GM12878 (cell line): Measurements from ENCODE around the gene CBLB. TPM values are rescaled to one million over a fixed set of nuclear protein-coding genes. Genes with fewer than 3 reads are reported as not detected.
A peak's percentile ranks its signal among the peaks of the same experiment; 100 is the strongest.

Experiments used
- ATAC-seq: fragments of 200-7000 bp; cut with Tn5 transposase; 3 replicates; pipeline ENCODE4 v1.9.1; 2020; ENCODE audit warnings: mild to moderate bottlenecking, moderate library complexity
- BruUV-seq: library from RNA; stranded (reverse); fragments of 400-500 nt; replicated peaks from 2 replicates; lab custom pipeline; 2021; lab: Mats Ljungman, UMichigan
- CTCF ChIA-PET: fragments of 300-600 bp; sonication (Branson Sonifier 250); formaldehyde crosslinking; extraction: SDS; loops from one replicate; lab custom pipeline; 2021; ENCODE audit warnings: inconsistent platforms; lab: Yijun Ruan, JAX
- POLR2A ChIA-PET: fragments of 350-600 bp; formaldehyde crosslinking; extraction: SDS; loops from one replicate; lab custom pipeline; 2021; ENCODE audit warnings: inconsistent platforms; lab: Charles Lee
- RAD21 ChIA-PET: fragments of 300-600 bp; sonication (Branson Sonifier 250); formaldehyde crosslinking; loops from one replicate; lab custom pipeline; 2023; ENCODE audit warnings: antibody characterized with exemption; ENCODE audit not compliant: unreplicated experiment; lab: Charles Lee
- SMC1A ChIA-PET: fragments of 300-600 bp; sonication (Branson Sonifier 250); formaldehyde crosslinking; loops from one replicate; lab custom pipeline; 2023; ENCODE audit not compliant: unreplicated experiment, uncharacterized antibody; lab: Charles Lee
- DNase-seq: peaks from one replicate; pipeline ENCODE4 v3.0.0-alpha.2; 2011; ENCODE audit warnings: low read depth, low spot score
- FAIRE-seq: peaks from 3 replicates; lab custom pipeline; 2011; peaks lifted over from hg19 to GRCh38; lab: Jason Lieb, UNC
- H2AFZ ChIP-seq: 2 replicates; pipeline ENCODE4 v1.6.0; 2011; ENCODE audit warnings: low read depth, low read length, control low read depth; ENCODE audit not compliant: control insufficient read depth
- H3K27ac ChIP-seq: 2 replicates; pipeline ENCODE4 v1.5.1; 2011; ENCODE audit warnings: control low read depth; ENCODE audit not compliant: control insufficient read depth, insufficient read depth
- H3K27me3 ChIP-seq, 2 experiments: replicated peaks in 1 of 2; 2 replicates each; pipeline versions ENCODE4 v1.6.0 to v1.6.1; 2011; ENCODE audit warnings: low read length in 1 of 2; ENCODE audit not compliant: control insufficient read depth in 2 of 2, insufficient read depth in 2 of 2
- H3K36me3 ChIP-seq, 2 experiments: 2 replicates each; pipeline ENCODE4 v1.5.1; 2011; ENCODE audit warnings: low read length in 1 of 2; ENCODE audit not compliant: control insufficient read depth in 2 of 2, insufficient read depth in 2 of 2
- H3K4me1 ChIP-seq: 2 replicates; pipeline ENCODE4 v1.6.1; 2011; ENCODE audit warnings: mild to moderate bottlenecking, low read length, moderate library complexity, mixed read lengths; ENCODE audit not compliant: control insufficient read depth, insufficient read depth
- H3K4me2 ChIP-seq: 2 replicates; pipeline ENCODE4 v1.6.0; 2011; ENCODE audit warnings: control low read depth; ENCODE audit not compliant: control insufficient read depth, insufficient read depth
- H3K4me3 ChIP-seq: fragments of 200-600 bp; sonication (generic); 2 replicates; pipeline ENCODE4 v1.5.1; 2016
- H3K79me2 ChIP-seq: 2 replicates; pipeline ENCODE4 v1.6.0; 2011; ENCODE audit warnings: low read length; ENCODE audit not compliant: control insufficient read depth, insufficient read depth
- H3K9ac ChIP-seq: 2 replicates; pipeline ENCODE4 v1.8.0; 2011; ENCODE audit warnings: low read length, control low read depth, mixed read lengths; ENCODE audit not compliant: control insufficient read depth, insufficient read depth
- H3K9me3 ChIP-seq: replicated peaks from 3 replicates; pipeline ENCODE4 v1.5.1; 2011; ENCODE audit warnings: mild to moderate bottlenecking, low read length; ENCODE audit not compliant: control insufficient read depth, insufficient read depth
- H4K20me1 ChIP-seq: 2 replicates; pipeline ENCODE4 v1.6.0; 2011; ENCODE audit not compliant: control insufficient read depth, insufficient read depth
- ASH2L ChIP-seq: fragments of 300-600, 200-600 bp; sonication (generic); IDR thresholded peaks from 2 replicates; pipeline ENCODE4 v1.6.1; 2017; ENCODE audit warnings: low read depth, mild to moderate bottlenecking, borderline replicate concordance
- DPF2 ChIP-seq: fragments of 450-650 bp; IDR thresholded peaks from 2 replicates; pipeline ENCODE4 v1.6.1; 2017; ENCODE audit warnings: mild to moderate bottlenecking
- MTA2 ChIP-seq: fragments of 450-650 bp; IDR thresholded peaks from 2 replicates; pipeline ENCODE4 v1.6.1; 2016; ENCODE audit warnings: low read depth, mild to moderate bottlenecking, moderate library complexity
- NR2F1 ChIP-seq: fragments of 450-650 bp; conservative IDR thresholded peaks from 2 replicates; pipeline ENCODE4 v1.6.1; 2017; ENCODE audit warnings: mild to moderate bottlenecking
- ZZZ3 ChIP-seq: IDR thresholded peaks from 2 replicates; pipeline ENCODE4 v1.6.1; 2011; ENCODE audit warnings: low read depth; ENCODE audit not compliant: control insufficient read depth, insufficient read length
- WGBS: methylation state at CpG from one replicate; pipeline ENCODE4 v1.1.6; 2016; ENCODE audit warnings: low lambda C conversion rate; ENCODE audit not compliant: insufficient replicate concordance, insufficient coverage; ENCODE audit errors: missing lambda C conversion rate; 5-methylcytosine and 5-hydroxymethylcytosine counted together
- in situ Hi-C: fragments of 300-500 bp; cut with MboI; formaldehyde crosslinking; loops from 9 replicates; pipeline ENCODE4 v1.14.3; 2018; ENCODE audit warnings: mixed read lengths
- intact Hi-C: fragments of 100-400 bp; cut with micrococcal nuclease; formaldehyde crosslinking; loops from one replicate; pipeline ENCODE4 v1.14.2; 2022; ENCODE audit not compliant: unreplicated experiment
- polyA plus RNA-seq, 11 experiments: library from polyadenylated mRNA; depleted of rRNA in 4 of 11; unstranded in 6 of 11; stranded (reverse) in 5 of 11; fragments of >200 nt; fragmentation: Nextera tagmentation in 4 of 11; fragmentation: Illumina TruSeq in 1 of 11; extraction: Ambion mirVana in 4 of 11; extraction: Trizol in 1 of 11; gene quantifications; 1 replicate in 1 of 11; 2 replicates in 10 of 11; pipeline versions ENCODE4 v1.2.1 to v1.2.3, GENCODE V29; 2011 to 2016; ENCODE audit warnings: inconsistent platforms in 2 of 11, missing spikeins in 2 of 11, low read depth in 1 of 11
- total RNA-seq, 4 experiments: library from RNA; depleted of rRNA in 3 of 4; stranded (reverse); fragments of >200 nt in 3 of 4; fragmentation: Illumina TruSeq in 1 of 4; extraction: Trizol in 1 of 4; gene quantifications; 2 replicates each; pipeline versions ENCODE4 v1.2.1 to v1.2.3, GENCODE V29; 2013 to 2021
- TF ChIP-seq, protein P1 (sequence below): fragments of 450-650 bp; IDR thresholded peaks from 2 replicates; pipeline ENCODE4 v1.6.1; 2016; ENCODE audit warnings: mild to moderate bottlenecking
- TF ChIP-seq, protein P2 (sequence below): fragments of 450-650 bp; IDR thresholded peaks from 2 replicates; pipeline ENCODE4 v1.6.1; 2016; ENCODE audit warnings: mild to moderate bottlenecking, moderate library complexity, borderline replicate concordance
- TF ChIP-seq, protein P3 (sequence below): IDR thresholded peaks from 2 replicates; pipeline ENCODE4 v1.6.1; 2011; ENCODE audit warnings: borderline replicate concordance, low read depth, mild to moderate bottlenecking, moderate library complexity, mixed read lengths, low read length; ENCODE audit not compliant: insufficient read depth; ENCODE audit errors: extremely low read length

CBLB gene
- total and polyA plus RNA-seq, 10 of the 15 experiments (the other 5 are each of a cell fraction or from before 2014, with no cell fraction given) = 17.2 to 107 (median 41.9) TPM

DNA sequence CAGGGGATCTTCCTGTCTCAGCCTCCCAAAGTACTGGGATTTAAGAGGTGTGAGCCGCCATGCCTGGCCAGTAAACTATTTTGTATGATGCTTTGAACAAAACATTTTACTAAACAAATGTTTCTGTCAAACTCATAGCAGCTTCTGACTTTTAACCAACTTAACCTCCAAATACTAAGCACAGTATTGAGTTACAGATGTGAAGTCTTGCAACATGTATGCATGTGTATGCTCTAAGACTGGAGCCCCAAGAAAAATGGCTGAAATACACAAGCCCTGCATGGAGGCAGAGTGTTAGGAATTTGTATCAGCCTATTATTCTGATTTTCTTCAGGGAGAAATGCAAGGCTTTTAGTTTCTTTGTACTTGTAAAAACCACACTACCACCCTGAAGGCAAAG lies 137.1 kb downstream of the CBLB start:
- no peaks in the 10 kb centered on the region for H4K20me1 ChIP-seq
- no peaks in the 10 kb centered on the region for H3K4me1 ChIP-seq
- H3K36me3 ChIP-seq = peaks cover 0 to 13% of the 10 kb centered on the region in 2 experiments; a peak in 1 of 4 replicates
- TF ChIP-seq ASH2L = no peak
- no peak for FAIRE-seq
- no peak overlapping the region for H3K4me2 ChIP-seq
- WGBS = 92% methylated on average over 1 of the region's 1 CpG
- intact Hi-C loops (no loop called here), in situ Hi-C loops (no loop called here)
- peak; percentile 25; the same call in 1 of the 3 replicates for ATAC-seq
- no TSS peak for BruUV-seq
- CTCF ChIA-PET = no interaction called here
- no peak overlapping the region for H2AFZ ChIP-seq
- POLR2A ChIA-PET = no interaction called here
- SMC1A ChIA-PET = interaction anchor here (1.4 kb wide), 1 partner anchor 57 kb away, joined by 4 read pairs; no protein-coding TSS in a partner anchor
- RAD21 ChIA-PET = no interaction called here
- H3K4me3 ChIP-seq = no peak overlapping the region
- H3K27me3 ChIP-seq = no peaks in the 10 kb centered on the region
- peaks cover 1% of the 10 kb centered on the region for H3K9me3 ChIP-seq
- no peak overlapping the region for H3K27ac ChIP-seq
- no peak for DNase-seq
- H3K79me2 ChIP-seq = no peaks in the 10 kb centered on the region
- no peak overlapping the region for H3K9ac ChIP-seq

DNA sequence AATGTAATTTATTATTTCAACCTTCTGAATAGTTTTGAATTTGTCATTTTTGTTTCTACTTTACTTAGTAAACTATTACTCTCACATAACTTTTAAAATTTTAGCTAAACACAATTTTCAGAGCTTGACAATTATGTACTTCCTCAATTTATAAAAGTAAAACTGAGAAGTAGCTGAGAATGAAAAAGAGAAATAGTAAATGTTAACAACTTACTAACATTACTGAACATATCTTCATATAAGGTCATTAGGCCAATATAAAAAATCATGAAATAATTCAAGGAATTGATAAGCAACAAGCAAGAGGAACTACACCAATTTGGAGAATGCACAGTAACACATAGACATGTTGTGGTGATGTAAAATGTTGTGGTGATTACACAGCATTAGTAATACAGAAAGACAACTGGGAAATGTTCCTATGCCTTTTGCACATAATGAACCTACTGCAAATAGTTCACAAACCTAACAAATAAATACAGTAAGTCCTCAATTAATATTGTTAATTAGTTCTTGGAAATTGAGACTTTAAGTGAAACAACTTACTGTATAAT lies 137.9 kb downstream of the CBLB start:
- POLR2A ChIA-PET = interaction anchor here (1.2 to 1.3 kb wide), 2 partner anchors 32 to 71 kb away, joined by 3 to 4 read pairs; no protein-coding TSS in a partner anchor
- Histone ChIP-seq H3K4me1 (no peaks in the 10 kb centered on the region), H2AFZ (no peak overlapping the region), H3K27ac (no peak overlapping the region), H3K79me2 (no peaks in the 10 kb centered on the region), H3K4me3 (no peak overlapping the region), H3K27me3 (no peaks in the 10 kb centered on the region), H3K9me3 (peaks cover 1% of the 10 kb centered on the region), H4K20me1 (no peaks in the 10 kb centered on the region), H3K36me3 (peaks cover 0 to 13% of the 10 kb centered on the region in 2 experiments; a peak in 1 of 4 replicates), H3K9ac (no peak overlapping the region), H3K4me2 (no peak overlapping the region)
- in situ Hi-C loops (no loop called here), intact Hi-C loops (no loop called here)
- RAD21 ChIA-PET = interaction anchor here (0.8 to 1.3 kb wide), 13 partner anchors 15 to 137 kb away, joined by 3 to 5 read pairs (median 3); no protein-coding TSS in a partner anchor
- SMC1A ChIA-PET = interaction anchor here (0.6 to 2.4 kb wide), 11 partner anchors 14 to 362 kb away, joined by 3 to 14 read pairs (median 3); no protein-coding TSS in a partner anchor
- CTCF ChIA-PET = interaction anchor here (1.1 kb wide), 1 partner anchor 71 kb away, joined by 3 read pairs; no protein-coding TSS in a partner anchor
- FAIRE-seq (no peak), ATAC-seq (peak; percentile 69), DNase-seq (no peak)
- BruUV-seq = no TSS peak
- TF ChIP-seq, protein P1, sequence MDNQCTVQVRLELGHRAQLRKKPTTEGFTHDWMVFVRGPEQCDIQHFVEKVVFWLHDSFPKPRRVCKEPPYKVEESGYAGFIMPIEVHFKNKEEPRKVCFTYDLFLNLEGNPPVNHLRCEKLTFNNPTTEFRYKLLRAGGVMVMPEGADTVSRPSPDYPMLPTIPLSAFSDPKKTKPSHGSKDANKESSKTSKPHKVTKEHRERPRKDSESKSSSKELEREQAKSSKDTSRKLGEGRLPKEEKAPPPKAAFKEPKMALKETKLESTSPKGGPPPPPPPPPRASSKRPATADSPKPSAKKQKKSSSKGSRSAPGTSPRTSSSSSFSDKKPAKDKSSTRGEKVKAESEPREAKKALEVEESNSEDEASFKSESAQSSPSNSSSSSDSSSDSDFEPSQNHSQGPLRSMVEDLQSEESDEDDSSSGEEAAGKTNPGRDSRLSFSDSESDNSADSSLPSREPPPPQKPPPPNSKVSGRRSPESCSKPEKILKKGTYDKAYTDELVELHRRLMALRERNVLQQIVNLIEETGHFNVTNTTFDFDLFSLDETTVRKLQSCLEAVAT = no peak
- TF ChIP-seq ZZZ3 = no peak
- TF ChIP-seq, protein P2, sequence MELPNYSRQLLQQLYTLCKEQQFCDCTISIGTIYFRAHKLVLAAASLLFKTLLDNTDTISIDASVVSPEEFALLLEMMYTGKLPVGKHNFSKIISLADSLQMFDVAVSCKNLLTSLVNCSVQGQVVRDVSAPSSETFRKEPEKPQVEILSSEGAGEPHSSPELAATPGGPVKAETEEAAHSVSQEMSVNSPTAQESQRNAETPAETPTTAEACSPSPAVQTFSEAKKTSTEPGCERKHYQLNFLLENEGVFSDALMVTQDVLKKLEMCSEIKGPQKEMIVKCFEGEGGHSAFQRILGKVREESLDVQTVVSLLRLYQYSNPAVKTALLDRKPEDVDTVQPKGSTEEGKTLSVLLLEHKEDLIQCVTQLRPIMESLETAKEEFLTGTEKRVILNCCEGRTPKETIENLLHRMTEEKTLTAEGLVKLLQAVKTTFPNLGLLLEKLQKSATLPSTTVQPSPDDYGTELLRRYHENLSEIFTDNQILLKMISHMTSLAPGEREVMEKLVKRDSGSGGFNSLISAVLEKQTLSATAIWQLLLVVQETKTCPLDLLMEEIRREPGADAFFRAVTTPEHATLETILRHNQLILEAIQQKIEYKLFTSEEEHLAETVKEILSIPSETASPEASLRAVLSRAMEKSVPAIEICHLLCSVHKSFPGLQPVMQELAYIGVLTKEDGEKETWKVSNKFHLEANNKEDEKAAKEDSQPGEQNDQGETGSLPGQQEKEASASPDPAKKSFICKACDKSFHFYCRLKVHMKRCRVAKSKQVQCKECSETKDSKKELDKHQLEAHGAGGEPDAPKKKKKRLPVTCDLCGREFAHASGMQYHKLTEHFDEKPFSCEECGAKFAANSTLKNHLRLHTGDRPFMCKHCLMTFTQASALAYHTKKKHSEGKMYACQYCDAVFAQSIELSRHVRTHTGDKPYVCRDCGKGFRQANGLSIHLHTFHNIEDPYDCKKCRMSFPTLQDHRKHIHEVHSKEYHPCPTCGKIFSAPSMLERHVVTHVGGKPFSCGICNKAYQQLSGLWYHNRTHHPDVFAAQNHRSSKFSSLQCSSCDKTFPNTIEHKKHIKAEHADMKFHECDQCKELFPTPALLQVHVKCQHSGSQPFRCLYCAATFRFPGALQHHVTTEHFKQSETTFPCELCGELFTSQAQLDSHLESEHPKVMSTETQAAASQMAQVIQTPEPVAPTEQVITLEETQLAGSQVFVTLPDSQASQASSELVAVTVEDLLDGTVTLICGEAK = no peak
- TF ChIP-seq MTA2 = peak; percentile 31; the same call in 1 of the 2 replicates
- TF ChIP-seq, protein P3, sequence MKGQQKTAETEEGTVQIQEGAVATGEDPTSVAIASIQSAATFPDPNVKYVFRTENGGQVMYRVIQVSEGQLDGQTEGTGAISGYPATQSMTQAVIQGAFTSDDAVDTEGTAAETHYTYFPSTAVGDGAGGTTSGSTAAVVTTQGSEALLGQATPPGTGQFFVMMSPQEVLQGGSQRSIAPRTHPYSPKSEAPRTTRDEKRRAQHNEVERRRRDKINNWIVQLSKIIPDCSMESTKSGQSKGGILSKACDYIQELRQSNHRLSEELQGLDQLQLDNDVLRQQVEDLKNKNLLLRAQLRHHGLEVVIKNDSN = no peak
- TF ChIP-seq NR2F1 = peak; percentile 25; the same call in 1 of the 2 replicates
- 0 out of 2 replicates have a peak, but pooled peaks have one; percentile 14 for TF ChIP-seq DPF2
